Aorta (tissue), 5 donors: Measurements from ENCODE around the gene PDCD1. TPM values are rescaled to one million over a fixed set of nuclear protein-coding genes. Genes with fewer than 3 reads are reported as not detected.

Source experiments
- ATAC-seq: fragments of 200-7000 bp; cut with Tn5 transposase; one replicate; pipeline ENCODE4 v1.9.1; 2022; ENCODE audit warnings: moderate library complexity; ENCODE audit not compliant: low FRiP score
- DNase-seq, 2 donors: peaks; one replicate each; pipeline ENCODE4 v3.0.0-alpha.2; 2020
- H3K27ac ChIP-seq, 2 donors: one replicate each; pipeline ENCODE4 v1.5.1; 2013; ENCODE audit warnings: low read length in 2 of 2, mild to moderate bottlenecking in 2 of 2, moderate library complexity in 2 of 2, control low read depth in 1 of 2, inconsistent platforms in 1 of 2, low read depth in 1 of 2
- H3K27me3 ChIP-seq, 2 donors: one replicate each; pipeline ENCODE4 v1.6.1; 2013; ENCODE audit warnings: control low read depth in 1 of 2, low read length in 1 of 2, mild to moderate bottlenecking in 1 of 2, moderate library complexity in 1 of 2; ENCODE audit not compliant: insufficient read depth in 2 of 2, control insufficient read depth in 1 of 2
- H3K36me3 ChIP-seq, 2 donors: one replicate each; pipeline ENCODE4 v1.6.1; 2013; ENCODE audit warnings: control low read depth in 1 of 2, low read length in 1 of 2, mild to moderate bottlenecking in 1 of 2; ENCODE audit not compliant: insufficient read depth in 2 of 2, control insufficient read depth in 1 of 2
- H3K4me1 ChIP-seq, 2 donors: one replicate each; pipeline ENCODE4 v1.6.1; 2013; ENCODE audit warnings: low read length in 2 of 2, control low read depth in 1 of 2, mild to moderate bottlenecking in 1 of 2, moderate library complexity in 1 of 2; ENCODE audit not compliant: insufficient read depth in 2 of 2, control insufficient read depth in 1 of 2
- H3K4me3 ChIP-seq, 2 donors: one replicate each; pipeline ENCODE4 v1.5.1; 2013; ENCODE audit warnings: low read length in 2 of 2, control low read depth in 1 of 2, mild to moderate bottlenecking in 1 of 2
- H3K9me3 ChIP-seq: one replicate; pipeline ENCODE4 v1.6.1; 2013; ENCODE audit warnings: mild to moderate bottlenecking, low read length; ENCODE audit not compliant: control insufficient read depth
- WGBS, 2 donors: extraction: QIAGEN DNeasy Blood & Tissue Kit; methylation state at CpG; one replicate each; pipeline ENCODE4 v1.1.7; 2013; 5-methylcytosine and 5-hydroxymethylcytosine counted together
- intact Hi-C, 2 donors: fragments of 100-400 bp; cut with DNase I; formaldehyde crosslinking; loops; one replicate each; pipeline versions ENCODE4 v1.14.2 to v1.15.0; 2022
- polyA plus RNA-seq, 2 donors: library from polyadenylated mRNA; stranded (reverse); fragments of 200-250 nt; gene quantifications; one replicate each; pipeline ENCODE4 v1.2.3, GENCODE V29; 2013
- total RNA-seq, 2 donors: library from RNA; stranded (reverse); fragmentation: NEBNext Ultra II Directional; extraction: Animal tissue kit (Norgen Biotek cat#: 25700); gene quantifications; one replicate each; pipeline ENCODE4 v1.2.1, GENCODE V29; 2021
- donor health status: healthy with polysubstance abuse.
- donor health status: Bipolar disorder and iron deficiency.
- donor health status: DM: no; HTN: no; CAD: no.
- donor health status: DM: no; HTN: no; CAD: no.
- donor health status: DM: yes; HTN: yes; CAD: no.

Gene PDCD1
- total and polyA plus RNA-seq, 4 donors, result 0.39 to 0.75 TPM; not detected in 2

DNA sequence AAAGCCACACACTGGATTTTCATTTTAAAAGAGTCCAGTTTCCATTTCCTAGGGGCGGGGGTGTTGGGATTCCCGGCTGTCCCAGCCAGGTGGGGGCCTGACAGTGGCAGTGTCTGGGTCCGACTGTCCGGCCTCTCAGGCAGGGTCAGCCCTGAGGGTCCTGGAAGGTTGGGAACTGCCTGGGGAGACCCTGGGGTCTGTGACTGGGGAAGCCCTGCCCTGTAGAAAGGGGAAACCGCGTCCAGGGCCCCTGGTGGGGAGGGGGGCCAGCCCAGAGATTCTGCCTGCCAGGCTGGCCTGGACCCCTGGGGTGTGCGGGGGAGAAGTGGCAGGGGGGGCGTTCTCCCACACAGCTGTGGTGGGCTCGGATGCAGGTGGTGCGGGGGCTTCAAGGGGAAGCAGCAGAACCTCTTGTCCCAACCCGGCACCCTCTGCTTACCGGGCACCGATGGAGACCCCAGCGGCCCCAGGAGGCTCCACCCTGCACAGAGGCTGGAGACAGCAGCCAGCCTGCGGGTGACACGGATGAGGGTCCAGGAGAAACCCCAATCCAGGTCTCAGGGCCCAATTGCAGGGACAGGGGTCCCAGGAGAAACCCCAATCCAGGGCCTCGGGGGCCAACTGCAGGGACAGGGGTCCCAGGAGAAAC is 15.7 kb upstream of the PDCD1 start:
- H3K9me3 ChIP-seq, result no peaks in the 10 kb centered on the region
- H3K27me3 ChIP-seq, result no peaks in the 10 kb centered on the region
- H3K27ac ChIP-seq, result no peak overlapping the region
- no peak overlapping the region for H3K4me3 ChIP-seq
- 95 to 97% methylated on average over 14 to 17 of the region's 17 CpGs for WGBS, 2 donors
- H3K4me1 ChIP-seq, result no peaks in the 10 kb centered on the region
- no peaks in the 10 kb centered on the region for H3K36me3 ChIP-seq
- ATAC-seq (no peak), DNase-seq (no peak)
- intact Hi-C loops, result loop anchor here (10.0 kb wide), 2 partner anchors 140 to 150 kb away; partner anchors contain the start of gene D2HGDH (in 1 of the 2)

- no peak overlapping the region for H3K27ac ChIP-seq
- intact Hi-C loops, result loop anchor here (10.0 kb wide), 2 partner anchors 139 to 149 kb away; partner anchors contain the start of gene D2HGDH (in 1 of the 2)
- H3K27me3 ChIP-seq, result no peaks in the 10 kb centered on the region
- H3K4me1 ChIP-seq, result no peaks in the 10 kb centered on the region
- H3K9me3 ChIP-seq, result no peaks in the 10 kb centered on the region
- no peak overlapping the region for H3K4me3 ChIP-seq
- DNase-seq, result no peak
- WGBS, 2 donors, result 95 to 96% methylated on average over 7 of the region's 7 CpGs
- no peaks in the 10 kb centered on the region for H3K36me3 ChIP-seq
- ATAC-seq, result no peak
Measured at GRCh38 chr2:241873803-241874110, 15.1 kb upstream of the PDCD1 start.

GRCh38 chr2:241873081-241873802 is 14.5 kb upstream of the PDCD1 start:
- Histone ChIP-seq H3K4me1 (no peaks in the 10 kb centered on the region), H3K27me3 (no peaks in the 10 kb centered on the region), H3K27ac (no peak overlapping the region), H3K4me3 (no peak overlapping the region), H3K9me3 (no peaks in the 10 kb centered on the region), H3K36me3 (no peaks in the 10 kb centered on the region)
- intact Hi-C loops, result loop anchor here (10.0 kb wide), 2 partner anchors 138 to 148 kb away; partner anchors contain the start of gene D2HGDH (in 1 of the 2)
- ATAC-seq (no peak), DNase-seq (no peak)
- 88 to 94% methylated on average over 38 to 54 of the region's 54 CpGs for WGBS, 2 donors

GRCh38 chr2:241872313-241872642 is 13.6 kb upstream of the PDCD1 start:
- H3K36me3 ChIP-seq, result no peaks in the 10 kb centered on the region
- H3K4me3 ChIP-seq, result no peak overlapping the region
- DNase-seq, result no peak
- H3K9me3 ChIP-seq, result no peaks in the 10 kb centered on the region
- H3K4me1 ChIP-seq, result no peaks in the 10 kb centered on the region
- H3K27me3 ChIP-seq, result no peaks in the 10 kb centered on the region
- intact Hi-C loops, result loop anchor here (10.0 kb wide), 2 partner anchors 137 to 147 kb away; partner anchors contain the start of gene D2HGDH (in 1 of the 2)
- no peak for ATAC-seq
- H3K27ac ChIP-seq, result no peak overlapping the region
- 83 to 88% methylated on average over 14 to 15 of the region's 15 CpGs for WGBS, 2 donors

- H3K27me3 ChIP-seq, result no peaks in the 10 kb centered on the region
- intact Hi-C loops, result loop anchor here (10.0 kb wide), 2 partner anchors 137 to 147 kb away; partner anchors contain the start of gene D2HGDH (in 1 of the 2)
Measured at GRCh38 chr2:241871538-241872312, 13.0 kb upstream of the PDCD1 start.

DNA sequence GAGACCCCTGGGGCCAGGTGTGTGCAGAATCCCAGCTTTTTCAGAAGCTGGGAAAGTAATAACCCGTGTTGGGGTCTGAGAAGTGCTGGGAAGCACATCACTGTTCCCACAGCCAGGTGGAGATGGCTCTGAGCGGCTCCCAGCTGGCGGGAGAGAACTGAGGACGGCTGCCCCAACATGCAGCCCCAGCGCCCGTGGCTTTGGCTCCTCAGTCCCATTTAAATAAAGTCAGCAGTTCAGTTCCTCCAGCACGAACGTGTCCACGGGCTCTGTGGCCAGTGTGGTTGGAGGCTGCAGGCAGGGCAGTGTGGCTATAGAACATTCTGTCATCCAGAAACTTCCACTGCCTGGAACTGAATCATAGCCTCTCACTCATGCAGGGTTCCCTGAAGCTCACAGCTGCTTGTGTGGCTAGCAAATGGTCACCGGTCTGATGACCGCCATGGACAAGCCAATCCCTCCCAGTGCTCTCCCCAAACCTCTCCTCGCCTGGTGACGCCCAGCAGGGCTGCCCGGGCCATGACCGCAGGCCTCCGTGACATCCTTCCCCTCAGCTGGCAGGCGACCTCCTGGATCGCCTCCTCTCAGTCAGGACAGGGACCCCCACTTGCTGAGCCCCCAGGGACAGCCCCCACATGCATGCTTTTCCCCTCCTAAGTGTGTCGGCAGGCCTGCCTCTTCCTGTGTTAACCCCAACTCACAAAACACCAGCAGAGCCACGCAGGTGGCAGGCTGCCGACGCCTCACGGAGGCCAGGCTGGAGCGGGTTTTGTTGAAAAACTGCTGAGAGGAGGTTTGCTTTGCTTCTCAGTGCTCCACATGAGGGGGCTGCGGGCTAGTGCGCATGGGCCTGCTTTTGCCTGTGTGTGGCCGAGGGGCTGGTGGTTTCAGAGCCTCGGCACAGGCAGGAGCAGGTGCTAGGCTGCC is 12.2 kb upstream of the PDCD1 start:
- Histone ChIP-seq H3K9me3 (no peaks in the 10 kb centered on the region), H3K27me3 (no peaks in the 10 kb centered on the region), H3K36me3 (no peaks in the 10 kb centered on the region), H3K4me3 (no peak overlapping the region), H3K27ac (no peak overlapping the region), H3K4me1 (no peaks in the 10 kb centered on the region)
- intact Hi-C loops, result loop anchor here (10.0 kb wide), 2 partner anchors 136 to 146 kb away; partner anchors contain the start of gene D2HGDH (in 1 of the 2)
- DNase-seq, result no peak
- WGBS, 2 donors, result 69 to 70% methylated on average over 28 of the region's 28 CpGs
- ATAC-seq, result no peak

More at GRCh38 chr2:241871538-241872312, 13.0 kb upstream of the PDCD1 start:
- H3K4me3 ChIP-seq, result no peak overlapping the region
- 92% methylated on average over 29 to 38 of the region's 38 CpGs for WGBS, 2 donors
- DNase-seq, result no peak
- H3K36me3 ChIP-seq, result no peaks in the 10 kb centered on the region
- no peaks in the 10 kb centered on the region for H3K9me3 ChIP-seq
- H3K27ac ChIP-seq, result no peak overlapping the region
- ATAC-seq, result no peak
- H3K4me1 ChIP-seq, result no peaks in the 10 kb centered on the region

DNA sequence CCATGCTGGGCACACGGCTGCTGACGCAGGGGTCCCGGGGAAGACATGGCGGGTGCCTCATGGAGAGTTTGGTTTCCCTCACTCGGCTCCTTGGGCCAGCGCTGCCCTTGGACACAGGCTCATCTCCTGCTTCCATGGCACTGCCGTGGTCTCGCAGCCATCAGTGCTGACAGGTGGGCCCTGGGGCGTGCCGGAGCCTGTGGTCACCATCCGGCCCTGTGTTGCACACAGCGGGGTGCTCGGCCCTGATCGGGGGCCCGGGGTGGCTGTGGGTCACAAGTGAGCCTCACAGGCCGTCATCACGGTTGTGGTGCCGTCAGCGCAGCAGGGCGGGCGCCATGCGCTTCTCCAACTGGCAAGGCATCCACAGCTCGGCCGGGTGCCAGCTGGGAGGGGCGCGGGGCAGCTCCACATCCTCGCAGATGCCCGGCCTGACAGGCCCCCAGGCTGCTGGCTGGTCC is 11.4 kb upstream of the PDCD1 start:
- no peaks in the 10 kb centered on the region for H3K4me1 ChIP-seq
- no peaks in the 10 kb centered on the region for H3K27me3 ChIP-seq
- no peak for ATAC-seq
- H3K4me3 ChIP-seq, result no peak overlapping the region
- H3K9me3 ChIP-seq, result no peaks in the 10 kb centered on the region
- no peaks in the 10 kb centered on the region for H3K36me3 ChIP-seq
- intact Hi-C loops, result loop anchor here (10.0 kb wide), 2 partner anchors 135 to 145 kb away; partner anchors contain the start of gene D2HGDH (in 1 of the 2)
- no peak overlapping the region for H3K27ac ChIP-seq
- no peak for DNase-seq
- 87 to 88% methylated on average over 28 of the region's 28 CpGs for WGBS, 2 donors
